Measurements from ENCODE around the gene OLR1. TPM values are rescaled to one million over a fixed set of nuclear protein-coding genes. Genes with fewer than 3 reads are reported as not detected.

The OLR1 gene
- total RNA-seq, 1 experiment from 2014 or later: 0.12 TPM

DNA sequence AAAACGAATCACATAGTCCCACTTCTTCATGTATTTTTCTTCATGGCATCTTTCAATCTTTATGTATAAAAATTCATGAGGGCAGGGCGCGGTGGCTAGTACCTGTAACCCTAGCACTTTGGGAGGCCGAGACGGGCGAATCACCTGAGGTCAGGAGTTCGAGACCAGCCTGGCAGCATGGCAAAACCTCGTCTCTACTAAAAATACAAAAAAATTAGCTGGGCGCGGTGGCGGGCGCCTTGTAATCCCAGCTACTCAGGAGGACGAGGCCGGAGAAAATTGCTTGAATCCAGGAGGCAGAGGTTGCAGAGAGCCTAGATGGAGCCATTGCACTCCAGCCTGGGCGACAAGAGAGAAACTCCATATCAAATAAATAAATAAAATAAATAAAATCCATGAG is 38.3 kb upstream of the OLR1 start:
- ChIA-PET POLR2A (no interaction called here), CTCF (no interaction called here), RAD21 (ENCODE audit: low non-redundant PET in 1 of 2, low total read pairs in 2 of 2, uncharacterized antibody in 2 of 2, unreplicated experiment in 2 of 2) (no interaction called here)
- no peak overlapping the region for H3K4me3 ChIP-seq (replicated peaks in 1 of 2; ENCODE audit: low read depth in 1 of 2, low read length in 2 of 2)
- H2AFZ ChIP-seq (ENCODE audit: low read depth, low read length, poor library complexity, severe bottlenecking): no peak overlapping the region
- BruUV-seq (replicated peaks): no TSS peak
- no peak for DNase-seq (ENCODE audit: low read depth, low spot score)
- peaks cover 13% of the 10 kb centered on the region for H3K79me2 ChIP-seq (ENCODE audit: insufficient read depth, low read length)
- no peaks in the 10 kb centered on the region for H4K20me1 ChIP-seq (ENCODE audit: insufficient read depth)
- ATAC-seq: no peak
- no peaks in the 10 kb centered on the region for H3K9me3 ChIP-seq (ENCODE audit: control insufficient read depth in 1 of 2, insufficient read depth in 1 of 2, low read depth in 1 of 2, low read length in 2 of 2)
- H3K9me2 ChIP-seq (ENCODE audit: insufficient read depth): no peaks in the 10 kb centered on the region
- intact Hi-C loops (cut with micrococcal nuclease): no loop called here
- no peak overlapping the region for H3K4me2 ChIP-seq (ENCODE audit: low read length)
- H3K27me3 ChIP-seq (ENCODE audit: insufficient read depth, low read length): no peaks in the 10 kb centered on the region
- H3K27ac ChIP-seq (ENCODE audit: low read depth, low read length): no peak overlapping the region
- TF ChIP-seq, protein P1, sequence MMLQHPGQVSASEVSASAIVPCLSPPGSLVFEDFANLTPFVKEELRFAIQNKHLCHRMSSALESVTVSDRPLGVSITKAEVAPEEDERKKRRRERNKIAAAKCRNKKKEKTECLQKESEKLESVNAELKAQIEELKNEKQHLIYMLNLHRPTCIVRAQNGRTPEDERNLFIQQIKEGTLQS (IDR thresholded peaks at IDR 0.05): no peak
- TF ChIP-seq FOSL1 (IDR thresholded peaks at IDR 0.05; ENCODE audit: low read depth): no peak
- no peak for TF ChIP-seq TCF7L2 (IDR thresholded peaks at IDR 0.05; ENCODE audit: borderline replicate concordance, extremely low read depth, insufficient read depth, insufficient read length)
- no peak for TF ChIP-seq SIN3A (IDR thresholded peaks at IDR 0.05; ENCODE audit: low read depth)
- no peak for TF ChIP-seq ZFX (IDR thresholded peaks at IDR 0.05)
- TF ChIP-seq EGR1 (IDR thresholded peaks at IDR 0.05; ENCODE audit: low read depth): no peak
- H3K9ac ChIP-seq (ENCODE audit: low read length): no peak overlapping the region
- no peaks in the 10 kb centered on the region for H3K36me3 ChIP-seq (ENCODE audit: control insufficient read depth in 1 of 2, insufficient read depth in 2 of 2, low read length in 2 of 2)
- H3K4me1 ChIP-seq (ENCODE audit: control insufficient read depth in 1 of 2, insufficient read depth in 2 of 2, low read length in 2 of 2): peaks cover 17 to 45% of the 10 kb centered on the region in 2 experiments; a peak in 3 of 4 replicates

DNA sequence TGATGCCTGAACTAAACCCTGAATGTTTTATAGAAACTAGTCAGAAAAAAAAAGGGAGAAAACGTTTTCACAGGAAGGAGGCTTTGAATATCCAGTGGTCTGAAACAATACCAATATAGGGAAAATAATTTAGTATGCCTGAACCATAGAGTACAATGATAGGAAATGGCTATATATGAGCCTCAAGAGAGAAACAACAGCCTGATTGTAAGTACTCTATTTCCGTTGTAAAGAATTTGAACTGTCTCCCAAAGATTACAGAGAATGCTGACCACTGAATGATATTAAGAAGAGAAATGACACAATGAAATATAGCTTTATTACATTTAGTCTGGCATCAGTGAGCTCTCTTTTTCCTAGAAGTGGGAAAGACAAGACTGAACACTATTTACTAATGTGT is 35.2 kb upstream of the OLR1 start:
- peaks cover 9 to 32% of the 10 kb centered on the region in 2 experiments; a peak in 3 of 4 replicates for H3K4me1 ChIP-seq (ENCODE audit: control insufficient read depth in 1 of 2, insufficient read depth in 2 of 2, low read length in 2 of 2)
- no peaks in the 10 kb centered on the region for H3K79me2 ChIP-seq (ENCODE audit: insufficient read depth, low read length)
- ChIA-PET CTCF (no interaction called here), RAD21 (ENCODE audit: low non-redundant PET in 1 of 2, low total read pairs in 2 of 2, uncharacterized antibody in 2 of 2, unreplicated experiment in 2 of 2) (no interaction called here), POLR2A (interaction anchor here (0.6 kb wide), 1 partner anchor 50 kb away, joined by 3 read pairs; no protein-coding TSS in a partner anchor)
- H3K9me3 ChIP-seq (ENCODE audit: control insufficient read depth in 1 of 2, insufficient read depth in 1 of 2, low read depth in 1 of 2, low read length in 2 of 2): no peaks in the 10 kb centered on the region
- DNase-seq (ENCODE audit: low read depth, low spot score): no peak
- no peak overlapping the region for H3K4me2 ChIP-seq (ENCODE audit: low read length)
- no peak for ATAC-seq
- no peaks in the 10 kb centered on the region for H3K27me3 ChIP-seq (ENCODE audit: insufficient read depth, low read length)
- no peak overlapping the region for H2AFZ ChIP-seq (ENCODE audit: low read depth, low read length, poor library complexity, severe bottlenecking)
- no peak overlapping the region for H3K27ac ChIP-seq (ENCODE audit: low read depth, low read length)
- intact Hi-C loops (cut with micrococcal nuclease): no loop called here
- H4K20me1 ChIP-seq (ENCODE audit: insufficient read depth): no peaks in the 10 kb centered on the region
- H3K36me3 ChIP-seq (ENCODE audit: control insufficient read depth in 1 of 2, insufficient read depth in 2 of 2, low read length in 2 of 2): no peaks in the 10 kb centered on the region
- no peak overlapping the region for H3K9ac ChIP-seq (ENCODE audit: low read length)
- BruUV-seq (replicated peaks): no TSS peak
- no peaks in the 10 kb centered on the region for H3K9me2 ChIP-seq (ENCODE audit: insufficient read depth)
- H3K4me3 ChIP-seq (replicated peaks in 1 of 2; ENCODE audit: low read depth in 1 of 2, low read length in 2 of 2): no peak overlapping the region
- TF ChIP-seq EGR1 (IDR thresholded peaks at IDR 0.05; ENCODE audit: low read depth): no peak
- TF ChIP-seq, protein P2, sequence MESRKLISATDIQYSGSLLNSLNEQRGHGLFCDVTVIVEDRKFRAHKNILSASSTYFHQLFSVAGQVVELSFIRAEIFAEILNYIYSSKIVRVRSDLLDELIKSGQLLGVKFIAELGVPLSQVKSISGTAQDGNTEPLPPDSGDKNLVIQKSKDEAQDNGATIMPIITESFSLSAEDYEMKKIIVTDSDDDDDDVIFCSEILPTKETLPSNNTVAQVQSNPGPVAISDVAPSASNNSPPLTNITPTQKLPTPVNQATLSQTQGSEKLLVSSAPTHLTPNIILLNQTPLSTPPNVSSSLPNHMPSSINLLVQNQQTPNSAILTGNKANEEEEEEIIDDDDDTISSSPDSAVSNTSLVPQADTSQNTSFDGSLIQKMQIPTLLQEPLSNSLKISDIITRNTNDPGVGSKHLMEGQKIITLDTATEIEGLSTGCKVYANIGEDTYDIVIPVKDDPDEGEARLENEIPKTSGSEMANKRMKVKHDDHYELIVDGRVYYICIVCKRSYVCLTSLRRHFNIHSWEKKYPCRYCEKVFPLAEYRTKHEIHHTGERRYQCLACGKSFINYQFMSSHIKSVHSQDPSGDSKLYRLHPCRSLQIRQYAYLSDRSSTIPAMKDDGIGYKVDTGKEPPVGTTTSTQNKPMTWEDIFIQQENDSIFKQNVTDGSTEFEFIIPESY (IDR thresholded peaks at IDR 0.05; ENCODE audit: extremely low read depth, insufficient replicate concordance, low read length): no peak
- no peak for TF ChIP-seq CEBPB (IDR thresholded peaks at IDR 0.05; ENCODE audit: low read depth)
- no peak for TF ChIP-seq SP1 (IDR thresholded peaks at IDR 0.05; ENCODE audit: low read depth)
- no peak for TF ChIP-seq REST (IDR thresholded peaks at IDR 0.05; ENCODE audit: low read depth)
- TF ChIP-seq YY1 (IDR thresholded peaks at IDR 0.05; ENCODE audit: extremely low read depth, insufficient replicate concordance, low read depth, low read length): no peak
- TF ChIP-seq, protein P1 (IDR thresholded peaks at IDR 0.05): no peak
- TF ChIP-seq EZH2 (IDR thresholded peaks at IDR 0.05): no peak
- no peak for TF ChIP-seq POLR2A (IDR thresholded peaks at IDR 0.05; ENCODE audit: borderline replicate concordance, extremely low read depth, insufficient read depth, insufficient read length)
- TF ChIP-seq ZFX (IDR thresholded peaks at IDR 0.05): no peak
- TF ChIP-seq MAX (IDR thresholded peaks at IDR 0.05): no peak
- no peak for TF ChIP-seq JUND (IDR thresholded peaks at IDR 0.05)
- TF ChIP-seq EZH2phosphoT487 (IDR thresholded peaks at IDR 0.05; ENCODE audit: borderline replicate concordance): no peak

All from HCT116 (cell line).